Endothelial cell of umbilical vein (primary cell): ENCODE measurements around the gene ITSN1. TPM values are rescaled to one million over a fixed set of nuclear protein-coding genes. Genes with fewer than 3 reads are reported as not detected.
A peak's percentile ranks its signal among the peaks of the same experiment; 100 is the strongest.

Source experiments
- BruUV-seq: library from RNA; stranded (reverse); fragments of 400-500 nt; replicated peaks from 2 replicates; lab custom pipeline; 2021; lab: Mats Ljungman, UMichigan
- CTCF ChIA-PET: fragments of 300-600, 350-600 bp; sonication (Branson Sonifier 250); formaldehyde crosslinking; loops from one replicate; lab custom pipeline; 2021; ENCODE audit warnings: antibody characterized with exemption, inconsistent platforms; lab: Charles Lee
- POLR2A ChIA-PET: fragments of 300-600, 350-600 bp; sonication (Branson Sonifier 250); formaldehyde crosslinking; loops from one replicate; lab custom pipeline; 2021; ENCODE audit warnings: antibody characterized with exemption, inconsistent platforms; lab: Charles Lee
- DNase-seq: peaks from one replicate; pipeline ENCODE4 v3.0.0-alpha.2; 2011; ENCODE audit warnings: low read depth, low spot score
- FAIRE-seq: peaks from 2 replicates; lab custom pipeline; 2011; peaks lifted over from hg19 to GRCh38; lab: Jason Lieb, UNC
- H2AFZ ChIP-seq: 2 replicates; pipeline ENCODE4 v1.6.0; 2012; ENCODE audit warnings: low read depth, low read length, control low read depth, inconsistent platforms
- H3K27ac ChIP-seq: 2 replicates; pipeline ENCODE4 v1.5.1; 2011; ENCODE audit warnings: low read depth, mild to moderate bottlenecking, control low read depth, low read length, moderate library complexity; ENCODE audit not compliant: insufficient read depth
- H3K27me3 ChIP-seq, 2 experiments: 2 replicates each; pipeline versions ENCODE4 v1.6.0 to v1.6.1; 2011; ENCODE audit warnings: low read length in 2 of 2, mixed read lengths in 1 of 2; ENCODE audit not compliant: control insufficient read depth in 2 of 2, insufficient read depth in 2 of 2
- H3K36me3 ChIP-seq, 2 experiments: 2 replicates in 1 of 2; 3 replicates in 1 of 2; pipeline ENCODE4 v1.5.1; 2011; ENCODE audit warnings: low read length in 2 of 2, mild to moderate bottlenecking in 1 of 2, moderate library complexity in 1 of 2; ENCODE audit not compliant: control insufficient read depth in 2 of 2, insufficient read depth in 2 of 2; ENCODE audit errors: extremely low read depth in 1 of 2
- H3K4me1 ChIP-seq: 3 replicates; pipeline ENCODE4 v1.5.1; 2011; ENCODE audit warnings: mild to moderate bottlenecking, low read length; ENCODE audit not compliant: control insufficient read depth, insufficient read depth; ENCODE audit errors: extremely low read depth
- H3K4me2 ChIP-seq: 2 replicates; pipeline ENCODE4 v1.6.1; 2011; ENCODE audit warnings: low read length, control low read depth, mixed read lengths; ENCODE audit not compliant: insufficient read depth
- H3K4me3 ChIP-seq, 3 experiments: fragments of 200-600 bp in 1 of 3; sonication (generic), shearing (Covaris generic) in 1 of 3; replicated peaks in 1 of 3; 2 replicates each; pipeline ENCODE4 v1.5.1; 2011 to 2016; ENCODE audit warnings: control low read depth in 3 of 3, low read length in 3 of 3, mild to moderate bottlenecking in 2 of 3, inconsistent platforms in 1 of 3, low read depth in 1 of 3, moderate library complexity in 1 of 3; ENCODE audit not compliant: insufficient read depth in 1 of 3
- H3K79me2 ChIP-seq: 2 replicates; pipeline ENCODE4 v1.6.0; 2012; ENCODE audit warnings: low read length, inconsistent platforms; ENCODE audit not compliant: control insufficient read depth, insufficient read depth
- H3K9ac ChIP-seq: replicated peaks from 2 replicates; pipeline ENCODE3; 2011; ENCODE audit warnings: low read length, control low read depth; ENCODE audit not compliant: insufficient read depth; ENCODE audit errors: extremely low read depth
- H3K9me1 ChIP-seq: replicated peaks from 3 replicates; pipeline ENCODE4 v1.6.0; 2011; ENCODE audit warnings: mild to moderate bottlenecking, low read length; ENCODE audit not compliant: control insufficient read depth, insufficient read depth; ENCODE audit errors: extremely low read depth
- H3K9me3 ChIP-seq: replicated peaks from 2 replicates; pipeline ENCODE4 v1.5.1; 2012; ENCODE audit warnings: low read length, inconsistent platforms; ENCODE audit not compliant: control insufficient read depth, insufficient read depth
- H4K20me1 ChIP-seq: replicated peaks from 2 replicates; pipeline ENCODE3; 2011; ENCODE audit warnings: mild to moderate bottlenecking, low read length; ENCODE audit not compliant: control insufficient read depth, insufficient read depth; ENCODE audit errors: extremely low read depth
- CTCF ChIP-seq, 2 donors: IDR thresholded peaks; 1 replicate in 1 of 2; 2 replicates in 1 of 2; pipeline ENCODE4 v1.5.1; 2011; ENCODE audit warnings: low read length in 2 of 2, mild to moderate bottlenecking in 2 of 2, moderate library complexity in 2 of 2, control low read depth in 1 of 2, inconsistent platforms in 1 of 2, low read depth in 1 of 2; ENCODE audit not compliant: insufficient read depth in 1 of 2; ENCODE audit errors: extremely low read depth in 1 of 2
- EZH2 ChIP-seq: IDR thresholded peaks from 2 replicates; pipeline ENCODE4 v1.6.1; 2012; ENCODE audit warnings: borderline replicate concordance, low read depth, mild to moderate bottlenecking, moderate library complexity, low read length, inconsistent platforms; ENCODE audit not compliant: severe bottlenecking
- FOS ChIP-seq: IDR thresholded peaks from 2 replicates; pipeline ENCODE4 v1.6.1; 2011; ENCODE audit warnings: mild to moderate bottlenecking, low read length, moderate library complexity, borderline replicate concordance; ENCODE audit not compliant: insufficient read depth
- GATA2 ChIP-seq: IDR thresholded peaks from 2 replicates; pipeline ENCODE4 v1.7.0; 2011; ENCODE audit warnings: low read depth, mild to moderate bottlenecking, moderate library complexity, mixed read lengths, low read length; ENCODE audit not compliant: insufficient read length, insufficient read depth
- JUN ChIP-seq: IDR thresholded peaks from 2 replicates; pipeline ENCODE4 v1.6.1; 2011; ENCODE audit warnings: borderline replicate concordance, low read depth; ENCODE audit not compliant: insufficient read length, insufficient read depth
- MYC ChIP-seq: IDR thresholded peaks from one replicate; pipeline ENCODE4 v1.6.1; 2011; ENCODE audit warnings: mild to moderate bottlenecking, low read depth, low read length
- POLR2A ChIP-seq: IDR thresholded peaks from 2 replicates; pipeline ENCODE4 v1.6.1; 2012; ENCODE audit warnings: low read depth, mild to moderate bottlenecking, control low read depth, low read length
- POLR2AphosphoS5 ChIP-seq: IDR thresholded peaks from 2 replicates; pipeline ENCODE4 v1.6.1; 2012; ENCODE audit warnings: low read depth, mild to moderate bottlenecking, control low read depth, low read length, moderate library complexity; ENCODE audit not compliant: insufficient read depth
- dilution Hi-C: fragments of 300-500 bp; cut with MboI; formaldehyde crosslinking; loops from one replicate; pipeline ENCODE4 v1.15.0; 2019; ENCODE audit warnings: low sequenced_read_pairs; ENCODE audit not compliant: extremely low pct_ligation_motif_present
- intact Hi-C: fragments of 100-400 bp; cut with micrococcal nuclease; formaldehyde crosslinking; loops from one replicate; pipeline ENCODE4 v1.10.0; 2022
- polyA plus RNA-seq, 4 experiments: library from polyadenylated mRNA; depleted of rRNA in 3 of 4; stranded (reverse) in 3 of 4; unstranded in 1 of 4; fragments of >200 nt; gene quantifications; 2 replicates each; pipeline versions ENCODE4 v1.2.1 to v1.2.3, GENCODE V29; 2011 to 2012; ENCODE audit warnings: missing spikeins in 1 of 4
- total RNA-seq: library from RNA; stranded (reverse); gene quantifications from 2 replicates; pipeline ENCODE4 v1.2.3, GENCODE V29; 2021
- TF ChIP-seq, protein P1 (sequence below): IDR thresholded peaks from 2 replicates; pipeline ENCODE4 v1.6.1; 2011; ENCODE audit not compliant: insufficient read depth, insufficient read length

ITSN1 gene
- total and polyA plus RNA-seq, 2 donors (not counting 3 experiments of a cell fraction or from before 2014, with no cell fraction given), result 72.2 to 86.8 TPM

DNA sequence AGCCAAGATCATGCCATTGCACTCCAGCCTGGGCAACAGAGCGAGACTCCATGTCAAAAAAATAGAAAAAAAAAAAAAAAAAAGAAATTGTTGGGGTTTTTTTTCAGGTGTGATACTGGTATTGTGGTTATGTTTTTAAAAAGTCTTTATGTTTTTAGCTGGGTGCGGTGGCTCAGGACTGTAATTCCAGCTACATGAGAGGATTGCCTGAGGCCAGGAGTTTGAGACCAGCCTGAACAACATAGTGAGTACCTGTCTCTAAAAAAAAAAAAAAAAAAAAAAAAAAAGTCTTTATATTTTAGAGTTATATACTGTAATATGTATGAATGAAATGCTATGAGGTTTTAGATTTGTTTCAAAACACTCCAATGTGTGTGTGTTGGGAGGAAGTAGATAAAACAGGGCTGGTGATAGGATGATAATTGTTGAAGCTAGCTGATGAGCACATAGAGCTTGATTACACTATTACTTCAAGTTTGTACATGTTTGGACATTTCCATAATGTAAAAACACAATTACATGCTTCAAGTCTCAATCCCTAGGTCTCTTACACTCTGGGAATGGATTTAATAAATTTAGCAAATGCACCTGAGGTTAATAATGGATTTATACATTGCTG lies 303.5 kb downstream of the ITSN1 start:
- Histone ChIP-seq H3K4me3 (no peak overlapping the region), H2AFZ (no peak overlapping the region), H3K27me3 (no peaks in the 10 kb centered on the region), H4K20me1 (no peaks in the 10 kb centered on the region), H3K36me3 (no peaks in the 10 kb centered on the region), H3K4me1 (peaks cover 19% of the 10 kb centered on the region), H3K27ac (no peak overlapping the region), H3K9me3 (no peaks in the 10 kb centered on the region), H3K9ac (no peak overlapping the region), H3K4me2 (no peak overlapping the region), H3K79me2 (no peaks in the 10 kb centered on the region), H3K9me1 (no peaks in the 10 kb centered on the region)
- ChIA-PET CTCF (interaction anchor here (1.6 kb wide), 1 partner anchor 22 kb away, joined by 5 read pairs; no protein-coding TSS in a partner anchor), POLR2A (interaction anchor here (0.6 kb wide), 1 partner anchor 41 kb away, joined by 3 read pairs; no protein-coding TSS in a partner anchor)
- DNase-seq, result no peak
- intact Hi-C loops (no loop called here), dilution Hi-C loops (no loop called here)
- TF ChIP-seq CTCF (IDR thresholded peaks at IDR 0.05; ENCODE audit: extremely low read depth in 1 of 2, insufficient read depth in 1 of 2, low read depth in 1 of 2, low read length in 2 of 2), result no peak
- no TSS peak for BruUV-seq
- FAIRE-seq, result peak; percentile 48

GRCh38 chr21:33947451-33948095 lies 305.3 kb downstream of the ITSN1 start:
- peak overlapping the region; percentile 78 for H3K4me2 ChIP-seq
- DNase-seq (peak; percentile 95), FAIRE-seq (peak; percentile 99)
- H3K27me3 ChIP-seq, result no peaks in the 10 kb centered on the region
- H3K9ac ChIP-seq, result peak overlapping the region; percentile 60
- H2AFZ ChIP-seq, result peak overlapping the region; percentile 85
- dilution Hi-C loops, result no loop called here
- H3K27ac ChIP-seq, result peak overlapping the region; percentile 80
- no peaks in the 10 kb centered on the region for H3K9me3 ChIP-seq
- H4K20me1 ChIP-seq, result no peaks in the 10 kb centered on the region
- peak overlapping the region in 1 of 3 experiments; percentile 43 for H3K4me3 ChIP-seq
- peaks cover 19% of the 10 kb centered on the region for H3K4me1 ChIP-seq
- ChIA-PET CTCF (interaction anchor here (0.7 to 3.7 kb wide), 14 partner anchors 9 to 419 kb away, joined by 3 to 34 read pairs (median 6); no protein-coding TSS in a partner anchor), POLR2A (interaction anchor here (0.7 to 0.9 kb wide), 2 partner anchors 21 to 65 kb away, joined by 4 read pairs; no protein-coding TSS in a partner anchor)
- H3K9me1 ChIP-seq, result no peaks in the 10 kb centered on the region
- TF ChIP-seq EZH2, result no peak
- no peak for TF ChIP-seq POLR2A
- TF ChIP-seq CTCF (IDR thresholded peaks at IDR 0.05; ENCODE audit: extremely low read depth in 1 of 2, insufficient read depth in 1 of 2, low read depth in 1 of 2, low read length in 2 of 2), result no peak
- TF ChIP-seq, protein P1, sequence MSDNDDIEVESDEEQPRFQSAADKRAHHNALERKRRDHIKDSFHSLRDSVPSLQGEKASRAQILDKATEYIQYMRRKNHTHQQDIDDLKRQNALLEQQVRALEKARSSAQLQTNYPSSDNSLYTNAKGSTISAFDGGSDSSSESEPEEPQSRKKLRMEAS, result peak; percentile 18
- TF ChIP-seq POLR2AphosphoS5, result peak; percentile 47
- no peak for TF ChIP-seq GATA2
- no peak for TF ChIP-seq MYC
- TF ChIP-seq FOS, result peak; percentile 98
- TF ChIP-seq JUN, result peak; percentile 96
- no peaks in the 10 kb centered on the region for H3K79me2 ChIP-seq
- no TSS peak for BruUV-seq
- intact Hi-C loops, result loop anchor here (1.0 kb wide), 1 partner anchor 22 kb away; no protein-coding TSS in a partner anchor
- H3K36me3 ChIP-seq, result no peaks in the 10 kb centered on the region
